Heart right ventricle (tissue), 16 donors: ENCODE results near the gene PIM3. TPM values are rescaled to one million over a fixed set of nuclear protein-coding genes. Genes with fewer than 3 reads are reported as not detected.
A peak's percentile ranks its signal among the peaks of the same experiment; 100 is the strongest.

ENCODE experiments used
- ATAC-seq, 8 donors: fragments of 200-7000 bp; cut with Tn5 transposase; one replicate each; pipeline ENCODE4 v1.9.1; 2020; ENCODE audit warnings: mild to moderate bottlenecking in 8 of 8, moderate library complexity in 8 of 8, moderate number of reproducible peaks in 1 of 8
- DNase-seq, 2 donors: peaks; one replicate each; pipeline ENCODE4 v3.0.0-alpha.2; 2020
- H3K27ac ChIP-seq, 10 donors: fragments of 200-600 bp; sonication (generic) in 2 of 10; one replicate each; pipeline versions ENCODE4 v1.5.0 to v1.8.0; 2020 to 2022; ENCODE audit warnings: mild to moderate bottlenecking in 3 of 10
- H3K27me3 ChIP-seq, 7 donors: fragments of 200-600 bp; one replicate each; pipeline ENCODE4 v1.8.0; 2021 to 2022; ENCODE audit warnings: mild to moderate bottlenecking in 2 of 7
- H3K36me3 ChIP-seq, 9 donors: fragments of 200-600 bp; sonication (generic) in 1 of 9; one replicate each; pipeline versions ENCODE4 v1.5.0 to v1.8.0; 2020 to 2022; ENCODE audit warnings: mild to moderate bottlenecking in 2 of 9
- H3K4me1 ChIP-seq, 9 donors: fragments of 200-600 bp; sonication (generic) in 1 of 9; one replicate each; pipeline versions ENCODE4 v1.5.0 to v1.8.0; 2020 to 2022; ENCODE audit warnings: mild to moderate bottlenecking in 4 of 9
- H3K4me3 ChIP-seq, 10 donors: fragments of 200-600 bp; sonication (generic) in 2 of 10; one replicate each; pipeline versions ENCODE4 v1.5.0 to v1.8.0; 2020 to 2022; ENCODE audit warnings: mild to moderate bottlenecking in 7 of 10, moderate library complexity in 2 of 10
- H3K9me3 ChIP-seq, 11 donors: fragments of 200-600 bp in 10 of 11; sonication (generic) in 2 of 11; one replicate each; pipeline versions ENCODE4 v1.5.0 to v1.8.0; 2013 to 2022; ENCODE audit warnings: mild to moderate bottlenecking in 2 of 11, control low read depth in 1 of 11, moderate library complexity in 1 of 11
- CTCF ChIP-seq, 9 donors: fragments of 200-600 bp; sonication (generic) in 2 of 9; IDR thresholded peaks; one replicate each; pipeline versions ENCODE4 v1.5.0 to v1.8.0; 2021 to 2022; ENCODE audit warnings: antibody characterized with exemption in 9 of 9, mild to moderate bottlenecking in 5 of 9, moderate library complexity in 1 of 9
- WGBS, 2 donors: extraction: QIAGEN DNeasy Blood & Tissue Kit; methylation state at CpG; one replicate each; pipeline ENCODE4 v1.1.7; 2013; ENCODE audit warnings: inconsistent platforms in 1 of 2; 5-methylcytosine and 5-hydroxymethylcytosine counted together
- intact Hi-C, 10 donors: fragments of 100-400 bp; cut with DNase I; formaldehyde crosslinking; loops; one replicate each; pipeline versions ENCODE4 v1.11.1 to v1.14.2; 2022
- polyA plus RNA-seq, 2 donors: library from polyadenylated mRNA; stranded (reverse); fragments of 200-250 nt; gene quantifications; one replicate each; pipeline ENCODE4 v1.2.3, GENCODE V29; 2013
- total RNA-seq, 10 donors: library from RNA; stranded (reverse); fragmentation: NEBNext Ultra II Directional in 3 of 10; extraction: Animal tissue kit (Norgen Biotek cat#: 25700) in 3 of 10; gene quantifications; one replicate each; pipeline versions ENCODE4 v1.2.1 to v1.2.4, GENCODE V29; 2021 to 2023
- donor health status: Arrhythmogenic right ventricular cardiomyopathy.
- donor health status: ischemic (EF 13 %, LVEDD 7.1; RV severe dilation, severe dysfunction).
- donor health status: healthy with polysubstance abuse.
- donor health status: DM: no; HTN: yes; CAD: no.
- donor health status: DM: no; HTN: no; CAD: no.
- donor health status: ischemic (EF 25% LVEDD 6.9; RV normal size, moderate dysfunction).
- donor health status: ischemic (EF 25% LVEDD 5.7; RV mildly dilated, moderate dysfunction).
- donor health status: healthy.
- donor health status: DM: yes; HTN: yes; CAD: no.
- donor health status: Ischemic cardiomyopathy.
- donor health status: ischemic (EF 35%, LVEDD 5.7; RV mildly dilated, moderate dysfunction).
- donor health status: nonischemic (EF 11% LVEDD 7.7; RV severe dilation, severe dysfunction).
- donor health status: DM: yes; HTN: yes; CAD: no.
- donor health status: PGD.
- donor health status: ischemic (EF 29% LVEDD 5.4; RV normal size, mild dysfunction).
- donor health status: nonischemic (EF 23%, LVEDD 6.1; RV moderate dilation, normal function).

PIM3 gene
- total and polyA plus RNA-seq, 12 donors, result 27.4 to 81.6 (median 43.7) TPM

DNA sequence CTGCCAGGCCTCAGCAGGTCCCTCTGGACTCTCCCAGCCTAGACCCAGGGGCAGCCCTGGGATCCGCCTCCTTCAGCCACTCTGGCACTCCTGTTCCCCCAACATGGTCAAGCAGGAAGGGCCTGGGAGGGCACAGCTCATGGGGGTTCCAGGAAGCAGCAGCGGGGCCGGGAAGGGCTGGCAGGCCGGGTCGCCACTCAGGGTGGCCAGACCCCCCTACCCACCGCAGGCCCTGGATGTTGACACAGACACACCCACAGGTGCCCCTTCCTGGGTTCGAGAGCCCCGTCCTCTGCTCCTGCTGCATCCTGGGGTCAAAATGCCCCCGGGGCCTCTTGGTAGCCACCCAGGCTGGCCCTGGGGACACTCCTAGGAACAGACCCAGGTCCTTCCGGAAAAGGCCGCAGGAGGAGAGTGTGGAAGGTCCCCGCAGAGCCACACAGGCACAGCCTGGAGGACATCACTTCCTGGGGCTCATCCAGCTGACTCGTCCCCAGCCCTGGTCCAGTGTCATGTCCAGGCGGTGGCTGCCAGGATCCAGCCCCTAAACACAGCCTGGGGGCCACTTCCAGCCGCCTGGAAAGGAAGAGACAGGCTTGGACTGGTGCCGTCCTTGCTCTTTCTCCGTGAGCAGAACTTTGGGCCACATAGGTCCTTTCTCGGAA is 6.8 kb upstream of the PIM3 start:
- H3K36me3 ChIP-seq, result no peaks in the 10 kb centered on the region
- TF ChIP-seq CTCF (IDR thresholded peaks at IDR 0.05), result no peak
- H3K9me3 ChIP-seq, result no peaks in the 10 kb centered on the region
- H3K27me3 ChIP-seq, result no peaks in the 10 kb centered on the region
- H3K4me3 ChIP-seq, result no peak overlapping the region
- ATAC-seq (peak; percentile 9 to 54 (median 42)), DNase-seq (peak in 1 of 2 donors; percentile 25)
- H3K4me1 ChIP-seq, result peaks cover 24 to 55% (median 38%) of the 10 kb centered on the region in 9 donors
- 40 to 63% methylated on average over 18 of the region's 18 CpGs for WGBS, 2 donors
- H3K27ac ChIP-seq, result peak overlapping the region; percentile 27 to 93 (median 84)
- intact Hi-C loops, result no loop called here

DNA sequence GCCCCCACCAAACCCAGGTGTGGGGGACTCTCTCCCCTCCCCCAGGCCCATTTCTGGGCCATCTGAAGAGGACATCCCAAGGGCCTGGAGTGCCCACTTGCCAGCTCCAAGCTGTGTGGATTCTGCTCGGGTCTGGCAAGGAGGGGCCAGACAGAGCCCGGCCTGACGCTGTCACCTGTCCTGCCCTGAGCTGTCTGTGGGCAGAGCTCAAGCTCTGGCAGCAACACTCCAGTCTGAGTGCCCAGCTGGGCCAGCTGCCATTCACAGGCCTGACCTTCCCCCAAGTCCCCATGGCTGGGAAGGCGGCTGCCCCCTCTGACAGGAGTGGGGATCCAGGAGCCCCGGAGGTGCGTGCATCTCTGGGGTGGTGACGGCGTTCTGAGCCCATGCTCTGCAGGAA is 6.2 kb upstream of the PIM3 start:
- 55 to 58% methylated on average over 8 of the region's 8 CpGs for WGBS, 2 donors
- Histone ChIP-seq H3K4me1 (peaks cover 26 to 54% (median 43%) of the 10 kb centered on the region in 9 donors), H3K27ac (peak overlapping the region; percentile 27 to 93 (median 84)), H3K27me3 (no peaks in the 10 kb centered on the region), H3K9me3 (no peaks in the 10 kb centered on the region), H3K36me3 (no peaks in the 10 kb centered on the region), H3K4me3 (no peak overlapping the region)
- intact Hi-C loops, result no loop called here
- no peak for TF ChIP-seq CTCF (IDR thresholded peaks at IDR 0.05)
- DNase-seq, result peak in 1 of 2 donors; percentile 73
- peak; percentile 68 to 90 (median 79) for ATAC-seq

GRCh38 chr22:49954991-49955580 is 5.5 kb upstream of the PIM3 start:
- peak in 4 of 8 donors; percentile 0 to 9 (median 6) for ATAC-seq
- 63 to 66% methylated on average over 15 of the region's 15 CpGs for WGBS, 2 donors
- Histone ChIP-seq H3K27me3 (no peaks in the 10 kb centered on the region), H3K36me3 (no peaks in the 10 kb centered on the region), H3K27ac (peak overlapping the region in 9 of 10 donors; percentile 53 to 93 (median 87)), H3K9me3 (no peaks in the 10 kb centered on the region), H3K4me1 (peaks cover 31 to 61% (median 49%) of the 10 kb centered on the region in 9 donors), H3K4me3 (no peak overlapping the region)
- peak in 1 of 2 donors; percentile 30 for DNase-seq
- TF ChIP-seq CTCF (IDR thresholded peaks at IDR 0.05), result no peak
- intact Hi-C loops, result no loop called here

- peaks cover 31 to 61% (median 49%) of the 10 kb centered on the region in 9 donors for H3K4me1 ChIP-seq
- ATAC-seq, result no peak
- peak overlapping the region in 8 of 10 donors; percentile 53 to 93 (median 88) for H3K27ac ChIP-seq
- intact Hi-C loops, result no loop called here
- H3K36me3 ChIP-seq, result no peaks in the 10 kb centered on the region
- H3K9me3 ChIP-seq, result no peaks in the 10 kb centered on the region
- H3K27me3 ChIP-seq, result no peaks in the 10 kb centered on the region
- no peak overlapping the region for H3K4me3 ChIP-seq
- no peak for TF ChIP-seq CTCF (IDR thresholded peaks at IDR 0.05)
- DNase-seq, result peak in 1 of 2 donors; percentile 13
- 94 to 96% methylated on average over 22 of the region's 22 CpGs for WGBS, 2 donors
These were observed 4.8 kb upstream of the PIM3 start for GRCh38 chr22:49955581-49956417.
